Loucy (cell line): ENCODE data around the gene SEC24B.

Source experiments
- EZH2phosphoT487 ChIP-seq: fragments of 200-600 bp; IDR thresholded peaks from 2 replicates; pipeline ENCODE4 v1.6.1; 2018; ENCODE audit warnings: antibody characterized with exemption, mild to moderate bottlenecking, moderate library complexity, borderline replicate concordance
- TF ChIP-seq, protein P1 (sequence below): fragments of 200-600 bp; sonication (generic); conservative IDR thresholded peaks from 2 replicates; pipeline ENCODE4 v1.5.1; 2014; ENCODE audit warnings: mild to moderate bottlenecking, antibody characterized with exemption, low read length

DNA sequence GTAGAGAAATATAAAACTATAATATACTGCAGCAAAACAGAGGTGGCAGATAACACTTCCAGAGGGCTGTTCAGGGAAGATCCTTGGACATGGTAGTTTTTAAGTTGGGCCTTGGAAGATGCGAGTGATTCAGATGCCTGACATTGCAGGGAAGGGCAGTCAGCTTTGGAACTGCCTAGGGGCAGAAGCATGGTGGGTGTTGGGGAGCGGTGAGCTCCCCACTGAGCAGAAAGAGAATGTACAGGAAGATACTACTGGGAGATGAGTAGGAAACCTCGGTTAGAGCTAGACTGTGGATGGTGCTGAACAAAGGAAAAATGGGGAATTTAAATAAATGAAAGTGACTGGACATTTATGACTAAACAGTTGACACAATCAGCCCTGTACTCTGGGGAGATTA lies 24.9 kb upstream of the SEC24B start:
- TF ChIP-seq, protein P1, sequence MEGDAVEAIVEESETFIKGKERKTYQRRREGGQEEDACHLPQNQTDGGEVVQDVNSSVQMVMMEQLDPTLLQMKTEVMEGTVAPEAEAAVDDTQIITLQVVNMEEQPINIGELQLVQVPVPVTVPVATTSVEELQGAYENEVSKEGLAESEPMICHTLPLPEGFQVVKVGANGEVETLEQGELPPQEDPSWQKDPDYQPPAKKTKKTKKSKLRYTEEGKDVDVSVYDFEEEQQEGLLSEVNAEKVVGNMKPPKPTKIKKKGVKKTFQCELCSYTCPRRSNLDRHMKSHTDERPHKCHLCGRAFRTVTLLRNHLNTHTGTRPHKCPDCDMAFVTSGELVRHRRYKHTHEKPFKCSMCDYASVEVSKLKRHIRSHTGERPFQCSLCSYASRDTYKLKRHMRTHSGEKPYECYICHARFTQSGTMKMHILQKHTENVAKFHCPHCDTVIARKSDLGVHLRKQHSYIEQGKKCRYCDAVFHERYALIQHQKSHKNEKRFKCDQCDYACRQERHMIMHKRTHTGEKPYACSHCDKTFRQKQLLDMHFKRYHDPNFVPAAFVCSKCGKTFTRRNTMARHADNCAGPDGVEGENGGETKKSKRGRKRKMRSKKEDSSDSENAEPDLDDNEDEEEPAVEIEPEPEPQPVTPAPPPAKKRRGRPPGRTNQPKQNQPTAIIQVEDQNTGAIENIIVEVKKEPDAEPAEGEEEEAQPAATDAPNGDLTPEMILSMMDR: no peak
- no peak for TF ChIP-seq EZH2phosphoT487
